Stimulated activated naive CD4-positive, alpha-beta T cell treated with Interleukin-2 at 50 U/mL for 16 hours (primary cell): ENCODE results near the gene CA4.
A peak's percentile ranks its signal among the peaks of the same experiment; 100 is the strongest.
"Not testable (repeated sequence)": the region's sequence is repeated elsewhere in the genome, so short reads cannot be mapped to it uniquely, and the experiment has no call there.

Source experiments
- DNase-seq: peaks from one replicate; lab custom pipeline; 2025; lab: John Stamatoyannopoulos, UW

Gene CA4

DNA sequence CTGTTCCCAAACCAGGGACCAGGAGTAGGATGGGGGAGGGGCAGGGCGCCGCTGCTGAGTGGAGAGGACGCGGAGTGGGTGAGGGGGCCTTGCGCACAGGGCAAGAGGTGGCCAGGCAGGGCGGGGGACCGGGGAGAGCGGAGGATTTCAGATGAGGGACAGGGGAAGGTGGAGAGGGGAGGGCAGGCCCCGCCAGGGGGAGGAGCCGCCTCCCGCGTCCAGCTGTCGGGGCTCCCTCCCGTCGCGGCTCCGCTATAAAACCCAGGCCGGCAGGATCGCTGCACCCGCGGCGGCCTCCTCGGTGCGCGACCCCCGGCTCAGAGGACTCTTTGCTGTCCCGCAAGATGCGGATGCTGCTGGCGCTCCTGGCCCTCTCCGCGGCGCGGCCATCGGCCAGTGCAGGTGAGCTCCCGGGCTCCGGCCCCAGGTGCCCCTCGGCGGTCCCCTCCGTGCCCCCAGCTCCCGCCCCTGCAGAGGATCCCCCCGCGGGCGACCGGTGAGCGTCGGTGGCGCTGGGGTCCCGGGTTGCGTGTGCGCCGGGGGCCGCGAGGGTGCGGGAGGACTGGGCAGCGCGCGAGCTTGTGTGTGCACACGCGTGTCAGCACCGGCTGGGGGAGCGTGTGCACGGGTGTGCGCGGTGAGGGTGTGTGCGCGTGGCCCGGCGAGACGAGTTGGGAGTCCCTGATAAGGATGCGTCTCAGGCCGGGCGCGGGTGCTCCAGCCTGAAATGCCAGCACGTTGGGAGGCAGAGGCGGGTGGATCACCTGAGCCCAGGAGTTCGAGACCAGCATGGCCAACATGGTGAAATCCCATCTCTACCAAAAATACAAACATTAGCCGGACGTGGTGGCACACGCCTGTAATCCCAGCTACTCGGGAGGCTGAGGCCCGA is at the start of gene CA4:
TSS of gene CA4 (plus strand) at position 283 of the 892 bp plus-strand sequence. CDS start at position 345, 62 bp downstream.
- DNase-seq: no peak

- DNase-seq: not testable (repeated sequence)
Measured at GRCh38 chr17:60100577-60100976, 49.2 kb upstream of the CA4 start.

GRCh38 chr17:60102015-60102631 is 47.6 kb upstream of the CA4 start:
- not testable (repeated sequence) for DNase-seq

- DNase-seq: peak; percentile 4
Measured at GRCh38 chr17:60102632-60103096, 47.1 kb upstream of the CA4 start.

DNA sequence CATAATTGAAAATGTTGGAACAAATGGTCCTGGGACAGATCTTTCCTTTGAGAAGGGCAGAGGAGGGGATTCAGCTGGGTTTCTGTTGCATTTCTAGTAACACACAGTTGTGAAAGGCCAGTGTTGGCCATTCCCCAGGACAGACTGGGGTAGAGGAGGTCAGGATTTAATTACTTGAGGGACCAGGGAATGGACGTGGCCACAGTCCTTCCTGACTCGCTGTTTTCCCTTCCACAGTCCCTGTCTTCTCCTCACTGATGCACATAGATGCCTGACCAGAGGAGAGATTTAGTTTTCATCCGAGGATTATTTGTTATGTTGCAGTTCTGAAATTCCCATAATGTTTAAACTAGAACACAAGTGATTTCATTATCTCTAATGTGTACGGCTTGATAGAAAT is 45.8 kb upstream of the CA4 start:
- no peak for DNase-seq

DNA sequence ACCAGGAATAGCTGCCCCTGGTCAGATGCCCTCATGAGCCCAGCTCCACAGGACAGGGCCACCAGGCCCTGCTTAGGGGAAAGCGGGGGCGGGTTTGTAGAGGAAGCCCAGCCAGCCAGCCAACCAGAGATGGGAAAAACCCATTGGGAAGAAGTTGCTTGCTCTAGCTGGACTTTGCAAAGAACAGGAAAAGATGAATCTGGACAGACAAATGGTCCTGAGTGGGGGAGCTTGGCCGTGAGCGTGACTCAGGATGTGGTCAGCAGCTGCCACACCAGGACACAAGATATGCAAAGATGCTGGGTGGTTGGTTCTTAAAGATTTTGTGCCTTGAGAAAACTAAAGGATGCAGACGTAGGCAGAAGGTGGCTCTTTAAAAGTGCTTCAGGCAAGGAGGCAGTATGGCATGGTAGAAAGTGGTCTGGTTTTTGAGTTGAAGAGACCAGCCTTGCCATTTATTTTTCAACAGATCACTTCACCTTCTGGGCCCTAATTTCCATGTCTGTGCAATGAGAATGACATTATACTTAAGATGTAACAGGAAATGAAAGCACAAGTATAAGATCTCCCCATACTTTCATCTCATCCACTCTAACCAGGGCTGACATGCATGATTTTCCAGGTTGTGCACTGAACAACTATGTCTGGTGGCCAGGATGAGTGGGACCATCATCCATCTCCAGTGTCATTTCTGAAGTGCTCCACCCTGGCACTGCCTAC is 43.3 kb upstream of the CA4 start:
- DNase-seq: no peak

DNA sequence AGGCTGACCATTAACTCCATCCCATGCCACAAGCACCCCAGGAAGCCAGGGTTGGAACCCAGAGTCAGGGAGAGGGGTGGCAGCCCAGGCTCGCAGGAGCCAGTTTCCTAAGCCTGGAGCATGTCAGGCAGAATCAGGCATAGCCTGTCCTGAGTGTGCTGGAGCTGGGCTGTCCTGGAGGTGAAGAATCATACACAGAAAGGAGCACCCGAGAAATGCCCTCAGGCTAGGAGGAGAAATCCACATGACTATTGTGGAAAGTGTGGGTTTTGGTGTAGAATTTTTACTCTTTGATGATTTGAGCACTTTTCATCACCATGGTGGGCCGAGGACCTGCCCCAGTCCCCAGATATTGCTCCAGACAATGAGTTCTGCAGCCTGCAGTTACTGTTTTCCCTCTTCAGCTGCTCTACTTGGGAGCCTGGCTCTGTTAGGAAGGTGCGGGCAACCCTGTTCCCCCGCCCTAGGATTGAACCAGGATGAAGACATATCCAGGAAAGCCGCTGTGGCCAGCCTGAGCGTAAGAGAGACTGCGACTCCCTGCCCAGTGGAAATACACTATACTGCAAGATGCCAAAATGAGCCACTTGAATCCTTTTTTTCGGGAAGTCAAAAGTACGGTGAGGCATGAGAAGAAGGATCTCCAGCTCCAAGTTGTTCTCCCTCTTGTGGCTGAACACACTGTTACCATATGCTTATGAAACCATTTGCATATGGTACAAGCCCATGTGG is 42.1 kb upstream of the CA4 start:
- DNase-seq: no peak

- not testable (repeated sequence) for DNase-seq
Measured at GRCh38 chr17:60108309-60108708, 41.5 kb upstream of the CA4 start.

DNA sequence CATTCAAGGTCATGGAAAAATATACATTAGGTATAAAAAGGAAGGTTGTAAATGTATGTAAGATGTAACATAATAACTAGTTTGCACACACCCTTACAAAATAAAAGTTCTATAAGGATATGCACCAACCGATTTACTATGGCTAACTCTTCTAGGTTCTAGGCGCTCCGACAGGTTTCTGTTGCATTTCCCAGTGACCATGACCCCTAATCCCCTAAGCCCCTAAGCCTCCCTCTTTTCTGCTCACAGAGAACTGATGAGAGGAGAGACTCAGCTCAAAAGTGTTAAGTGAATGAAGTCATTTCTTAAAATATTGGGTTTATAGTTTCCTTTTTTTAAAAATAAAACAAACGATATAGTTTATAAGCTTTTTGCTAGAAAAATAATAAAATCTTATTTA is 41.1 kb upstream of the CA4 start:
- DNase-seq: no peak

GRCh38 chr17:60109161-60109560 is 40.6 kb upstream of the CA4 start:
- no peak for DNase-seq

DNA sequence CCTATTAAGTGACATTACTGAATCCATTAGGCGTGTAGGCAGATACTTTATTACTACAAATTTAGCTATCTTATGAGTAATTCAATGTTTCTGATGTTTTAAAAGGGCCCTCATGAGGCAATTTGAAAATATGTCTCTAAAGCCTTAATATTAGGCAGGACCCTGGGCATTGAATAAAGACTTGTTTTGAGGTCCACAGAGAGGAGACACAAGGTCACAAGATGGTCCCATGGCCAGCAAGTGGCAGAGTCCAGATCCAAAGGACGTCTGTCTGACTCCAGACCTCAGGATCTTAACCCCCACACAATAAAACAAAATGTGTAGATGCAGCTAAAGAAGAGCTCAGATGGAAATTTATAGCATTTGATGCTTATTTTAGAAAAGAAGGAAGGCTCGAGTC is 39.2 kb upstream of the CA4 start:
- no peak for DNase-seq

DNA sequence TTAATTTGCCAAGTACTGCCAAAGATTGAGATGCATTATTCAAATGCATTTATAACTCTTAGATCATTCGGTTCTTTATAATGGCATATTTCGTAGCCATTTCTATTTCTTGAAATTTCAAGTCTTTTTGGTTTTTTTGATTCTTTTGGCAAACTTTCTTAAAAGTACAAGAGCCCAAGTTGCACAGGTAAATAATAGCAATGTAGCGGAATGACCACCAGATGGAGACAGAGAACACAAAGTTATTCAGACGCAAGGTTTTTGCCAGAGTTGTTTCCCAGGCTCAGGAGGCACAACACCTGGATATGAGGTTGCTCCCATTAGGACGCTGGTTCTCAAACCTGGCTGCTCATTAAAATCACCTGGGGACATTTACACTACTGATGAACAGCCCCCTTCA is 38.1 kb upstream of the CA4 start:
- DNase-seq: not testable (repeated sequence)

- DNase-seq: not testable (repeated sequence)
Measured at GRCh38 chr17:60115364-60115763, 34.4 kb upstream of the CA4 start.

DNA sequence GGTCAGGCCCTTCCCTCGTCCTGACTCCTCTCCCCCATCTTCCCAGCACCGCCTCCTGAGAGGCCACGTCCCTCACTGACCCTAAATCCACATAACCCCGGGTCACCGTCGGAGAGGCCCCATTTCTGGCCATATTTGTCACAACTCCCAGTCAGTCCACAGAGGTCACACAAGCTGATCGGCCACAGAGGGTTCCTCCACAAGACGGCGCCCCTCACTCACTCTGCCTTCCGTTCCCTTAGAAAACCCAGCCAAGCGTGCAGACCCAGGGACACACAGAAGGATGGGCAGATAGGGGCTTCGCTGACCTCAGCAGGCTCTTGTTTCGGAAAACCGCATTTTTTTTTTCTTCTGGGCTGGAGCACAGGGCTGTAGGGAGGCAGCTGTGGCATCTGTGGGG is 33.6 kb upstream of the CA4 start:
- DNase-seq: not testable (repeated sequence)

DNA sequence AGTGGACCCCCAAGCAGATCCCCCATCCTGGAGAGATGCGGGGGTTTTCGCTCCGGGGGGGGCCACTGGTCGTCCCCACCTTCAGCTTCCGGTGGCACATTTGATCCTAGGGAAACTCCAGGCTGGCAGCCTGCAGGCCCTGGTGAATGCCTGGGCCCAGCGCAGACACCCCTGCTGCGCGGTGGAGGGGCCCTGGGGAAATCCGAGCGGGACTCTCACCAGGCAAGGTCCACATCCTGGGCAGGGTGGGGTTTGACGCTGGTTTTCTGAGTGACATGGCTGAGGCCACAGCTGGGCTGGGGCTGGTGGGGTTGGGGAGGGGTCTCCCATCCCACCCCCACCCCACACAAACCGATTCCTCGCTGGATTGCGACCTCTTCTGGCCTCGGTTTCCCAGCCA is 30.6 kb upstream of the CA4 start:
- not testable (repeated sequence) for DNase-seq

- not testable (repeated sequence) for DNase-seq
Measured at GRCh38 chr17:60119807-60120748, 29.7 kb upstream of the CA4 start.

- DNase-seq: no peak
Measured at GRCh38 chr17:60127068-60128064, 22.4 kb upstream of the CA4 start.

DNA sequence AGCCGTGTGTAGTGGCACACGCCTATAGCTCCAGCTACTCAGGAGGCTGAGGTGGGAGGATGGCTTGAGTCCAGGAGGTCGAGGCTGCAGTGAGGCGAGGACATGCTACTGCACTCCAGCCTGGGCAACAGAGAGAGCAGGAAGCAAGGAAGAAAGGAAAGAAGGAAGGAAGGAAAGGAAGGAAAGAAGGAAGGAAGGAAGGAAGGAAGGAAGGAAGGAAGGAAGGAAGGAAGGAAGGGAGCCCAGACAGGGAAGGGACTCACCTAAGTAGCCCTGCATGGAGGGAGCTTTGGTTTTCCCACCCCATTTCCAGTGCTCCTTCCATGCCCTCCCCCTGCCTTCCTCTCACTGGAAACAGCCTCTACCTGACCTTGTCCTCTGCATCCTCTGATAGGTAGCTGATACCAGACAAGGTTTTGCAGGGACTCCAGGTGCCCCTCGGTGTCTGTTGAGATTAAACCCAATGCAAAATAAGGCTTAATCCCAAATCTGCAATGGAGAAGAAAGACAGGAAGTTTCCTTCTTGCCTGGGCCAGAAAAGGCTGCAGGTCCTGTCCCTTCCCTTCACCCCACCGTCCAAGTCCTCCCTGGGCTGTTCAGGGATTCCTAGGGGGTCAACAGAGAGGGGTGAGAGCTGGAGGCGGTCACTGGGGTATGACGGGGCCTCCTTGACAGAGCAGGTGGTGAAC is 21.5 kb upstream of the CA4 start:
- no peak for DNase-seq

GRCh38 chr17:60129164-60129563 is 20.6 kb upstream of the CA4 start:
- no peak for DNase-seq
